ENCODE measurements around the gene EEF1E1. TPM values are rescaled to one million over a fixed set of nuclear protein-coding genes. Genes with fewer than 3 reads are reported as not detected.

EEF1E1 gene
- total RNA-seq, 6 experiments from 2014 or later: 4.6 to 33.9 (median 10.1) TPM

DNA sequence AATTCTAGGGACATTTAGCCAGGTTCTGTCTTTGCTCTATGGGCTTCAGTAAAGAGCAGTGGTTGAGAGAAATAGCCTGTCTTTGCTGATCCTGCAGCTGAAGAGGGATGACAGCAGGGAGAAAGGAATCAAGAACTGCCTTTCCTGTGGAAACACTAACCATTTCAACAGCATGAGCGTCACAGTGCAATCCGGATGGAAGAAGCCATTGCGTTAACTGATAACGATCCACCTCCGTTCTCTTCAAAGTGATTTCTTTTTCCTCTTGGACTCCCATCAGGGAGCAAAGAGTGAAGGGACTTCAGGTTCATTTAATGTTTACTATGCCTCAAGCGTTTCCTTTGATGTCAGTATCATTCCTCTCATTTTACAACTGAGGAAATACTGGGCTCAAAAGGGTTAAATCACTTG lies 35.2 kb upstream of the EEF1E1 start:
- ATAC-seq (no peak), DNase-seq (no peak)
- no peak overlapping the region for H3K4me3 ChIP-seq
- no peaks in the 10 kb centered on the region for H3K4me1 ChIP-seq
- H3K27ac ChIP-seq: no peak overlapping the region
- no peak for TF ChIP-seq POLR2A (IDR thresholded peaks at IDR 0.05)
- no peak for TF ChIP-seq CTCF (IDR thresholded peaks at IDR 0.05)
- whole genome bisulfite sequencing (ENCODE audit: insufficient coverage, low coverage, low lambda C conversion rate, missing lambda C conversion rate): 22% methylated on average over 6 of the region's 6 CpGs
- H3K9me3 ChIP-seq: no peaks in the 10 kb centered on the region
- H3K36me3 ChIP-seq: no peaks in the 10 kb centered on the region
- no peaks in the 10 kb centered on the region for H3K27me3 ChIP-seq
- intact Hi-C loops (cut with DNase I): no loop called here

DNA sequence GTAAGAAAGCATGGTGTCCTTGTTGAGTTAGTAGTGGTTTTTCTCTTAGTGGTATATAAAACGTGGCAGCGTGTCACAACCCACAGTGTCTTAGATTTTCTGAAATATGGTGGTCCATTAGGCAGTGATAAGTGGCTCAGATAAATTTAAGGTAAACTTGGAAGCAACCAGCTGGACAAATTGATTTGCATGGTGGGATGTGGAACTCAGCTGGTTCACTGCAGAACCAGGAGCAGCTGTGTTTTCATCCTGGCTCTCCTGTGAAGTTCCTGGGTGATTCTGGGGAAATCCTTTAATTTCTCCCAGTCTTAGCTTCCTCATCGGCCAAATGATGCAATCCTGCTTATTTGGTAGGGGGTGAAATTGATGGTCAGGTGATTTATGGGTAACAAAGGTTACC lies 32.9 kb upstream of the EEF1E1 start:
- no peak for DNase-seq
- ATAC-seq: no peak
- no peak for TF ChIP-seq CTCF (IDR thresholded peaks at IDR 0.05)
- TF ChIP-seq POLR2A (IDR thresholded peaks at IDR 0.05): no peak
- Histone ChIP-seq H3K27ac (no peak overlapping the region), H3K4me1 (no peaks in the 10 kb centered on the region), H3K4me3 (no peak overlapping the region), H3K27me3 (no peaks in the 10 kb centered on the region), H3K9me3 (no peaks in the 10 kb centered on the region), H3K36me3 (no peaks in the 10 kb centered on the region)
- 61% methylated on average over 3 of the region's 3 CpGs for WGBS (ENCODE audit: insufficient coverage, low coverage, low lambda C conversion rate, missing lambda C conversion rate)
- intact Hi-C loops (cut with DNase I): no loop called here

DNA sequence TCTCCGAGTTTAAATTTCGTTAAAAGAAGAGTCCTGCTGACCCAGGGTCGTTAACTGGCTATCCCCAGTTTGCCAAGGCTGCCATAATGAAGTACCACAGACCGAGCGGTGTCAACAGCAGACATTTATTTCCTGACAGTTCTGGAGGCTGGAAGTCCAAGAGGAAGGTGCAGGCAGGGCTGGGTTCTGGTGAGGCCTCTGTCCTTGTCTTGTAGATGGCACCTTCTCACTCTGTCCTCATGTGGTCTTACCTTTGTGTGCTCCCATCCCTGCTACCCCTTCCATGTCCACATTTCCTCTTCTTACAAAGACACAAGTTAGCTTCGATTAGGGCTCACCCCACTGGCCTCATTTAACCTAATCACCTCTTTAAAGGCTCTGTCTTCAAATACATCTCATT lies 29.8 kb upstream of the EEF1E1 start:
- H3K27me3 ChIP-seq: no peaks in the 10 kb centered on the region
- no peak for ATAC-seq
- H3K9me3 ChIP-seq: no peaks in the 10 kb centered on the region
- no peak overlapping the region for H3K4me3 ChIP-seq
- H3K27ac ChIP-seq: no peak overlapping the region
- no peaks in the 10 kb centered on the region for H3K4me1 ChIP-seq
- no peak for DNase-seq
- intact Hi-C loops (cut with DNase I): no loop called here
- H3K36me3 ChIP-seq: no peaks in the 10 kb centered on the region
- TF ChIP-seq POLR2A (IDR thresholded peaks at IDR 0.05) (no peak), CTCF (IDR thresholded peaks at IDR 0.05) (no peak)
- WGBS (ENCODE audit: insufficient coverage, low coverage, low lambda C conversion rate, missing lambda C conversion rate): 21% methylated on average over 4 of the region's 6 CpGs

DNA sequence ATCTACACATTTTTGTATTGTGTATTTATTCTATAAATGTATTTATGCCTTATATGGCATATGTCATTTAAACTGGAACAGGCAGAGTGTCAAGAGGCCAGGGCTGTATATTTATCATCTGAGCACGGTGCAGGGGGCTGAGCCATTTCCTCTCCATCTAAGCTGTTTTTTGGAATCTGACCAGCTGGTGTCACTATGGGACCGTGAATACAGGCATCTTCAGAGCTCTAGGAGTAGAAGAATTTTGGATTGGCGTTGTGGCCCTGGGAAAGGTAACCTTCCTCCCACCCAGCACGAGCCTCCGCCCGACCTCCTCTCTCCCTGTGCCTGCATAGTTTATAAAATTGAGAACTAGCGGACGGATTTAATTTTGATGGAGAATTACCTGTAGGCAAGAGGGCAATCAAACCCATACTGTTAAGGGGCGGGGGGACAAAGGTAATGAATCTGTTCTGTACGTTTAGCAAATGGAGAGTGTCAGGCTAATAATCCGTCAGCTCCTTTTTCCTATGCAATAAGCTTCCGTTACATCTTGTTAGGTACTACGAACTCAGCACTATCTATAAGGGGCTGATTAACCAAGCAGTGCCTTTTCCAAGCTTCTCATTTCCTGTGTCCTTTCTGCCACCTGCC lies 29.0 kb upstream of the EEF1E1 start:
- Histone ChIP-seq H3K9me3 (no peaks in the 10 kb centered on the region), H3K27me3 (no peaks in the 10 kb centered on the region), H3K4me1 (no peaks in the 10 kb centered on the region), H3K4me3 (no peak overlapping the region), H3K27ac (no peak overlapping the region), H3K36me3 (no peaks in the 10 kb centered on the region)
- TF ChIP-seq CTCF (IDR thresholded peaks at IDR 0.05) (peak; percentile 49 to 59 (median 54)), POLR2A (IDR thresholded peaks at IDR 0.05) (no peak)
- no peak for DNase-seq
- WGBS (ENCODE audit: insufficient coverage, low coverage, low lambda C conversion rate, missing lambda C conversion rate): 24% methylated on average over 13 of the region's 13 CpGs
- ATAC-seq: peak; percentile 80 to 92 (median 82)
- intact Hi-C loops (cut with DNase I): no loop called here

GRCh38 chr6:8130399-8130798 lies 28.1 kb upstream of the EEF1E1 start:
- H3K4me3 ChIP-seq: no peak overlapping the region
- no peaks in the 10 kb centered on the region for H3K9me3 ChIP-seq
- no peaks in the 10 kb centered on the region for H3K4me1 ChIP-seq
- no peak for DNase-seq
- 19% methylated on average over 5 of the region's 5 CpGs for WGBS (ENCODE audit: insufficient coverage, low coverage, low lambda C conversion rate, missing lambda C conversion rate)
- no peaks in the 10 kb centered on the region for H3K36me3 ChIP-seq
- ATAC-seq: no peak
- no peaks in the 10 kb centered on the region for H3K27me3 ChIP-seq
- intact Hi-C loops (cut with DNase I): no loop called here
- no peak for TF ChIP-seq CTCF (IDR thresholded peaks at IDR 0.05)
- no peak for TF ChIP-seq POLR2A (IDR thresholded peaks at IDR 0.05)
- no peak overlapping the region for H3K27ac ChIP-seq
